Measurements from ENCODE around the gene SYP.

Gene SYP

DNA sequence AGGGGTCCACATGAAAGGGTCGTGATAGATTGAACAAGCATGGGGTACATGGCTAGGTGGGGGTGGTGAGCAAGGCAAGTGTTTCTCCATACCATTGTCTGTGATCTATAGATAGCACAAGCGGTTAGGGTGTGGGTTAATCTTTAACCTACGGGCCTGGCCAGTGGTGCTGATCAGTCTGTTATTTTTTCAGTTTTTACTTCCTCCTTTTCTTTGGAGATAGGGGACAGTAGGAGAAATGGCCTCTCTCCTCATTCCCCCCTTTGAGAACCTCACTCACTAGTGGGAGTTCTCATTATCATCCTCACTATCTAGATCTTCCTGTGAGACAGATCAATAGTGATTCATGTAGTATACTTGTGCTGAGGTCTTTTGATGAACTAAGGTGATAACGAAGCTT is 60.3 kb downstream of the SYP start:
- TF ChIP-seq, protein P1, sequence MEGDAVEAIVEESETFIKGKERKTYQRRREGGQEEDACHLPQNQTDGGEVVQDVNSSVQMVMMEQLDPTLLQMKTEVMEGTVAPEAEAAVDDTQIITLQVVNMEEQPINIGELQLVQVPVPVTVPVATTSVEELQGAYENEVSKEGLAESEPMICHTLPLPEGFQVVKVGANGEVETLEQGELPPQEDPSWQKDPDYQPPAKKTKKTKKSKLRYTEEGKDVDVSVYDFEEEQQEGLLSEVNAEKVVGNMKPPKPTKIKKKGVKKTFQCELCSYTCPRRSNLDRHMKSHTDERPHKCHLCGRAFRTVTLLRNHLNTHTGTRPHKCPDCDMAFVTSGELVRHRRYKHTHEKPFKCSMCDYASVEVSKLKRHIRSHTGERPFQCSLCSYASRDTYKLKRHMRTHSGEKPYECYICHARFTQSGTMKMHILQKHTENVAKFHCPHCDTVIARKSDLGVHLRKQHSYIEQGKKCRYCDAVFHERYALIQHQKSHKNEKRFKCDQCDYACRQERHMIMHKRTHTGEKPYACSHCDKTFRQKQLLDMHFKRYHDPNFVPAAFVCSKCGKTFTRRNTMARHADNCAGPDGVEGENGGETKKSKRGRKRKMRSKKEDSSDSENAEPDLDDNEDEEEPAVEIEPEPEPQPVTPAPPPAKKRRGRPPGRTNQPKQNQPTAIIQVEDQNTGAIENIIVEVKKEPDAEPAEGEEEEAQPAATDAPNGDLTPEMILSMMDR (IDR thresholded peaks at IDR 0.05) = no peak
- Histone ChIP-seq H3K27ac (no peak overlapping the region), H3K4me3 (no peak overlapping the region)
- no peak for DNase-seq (ENCODE audit: low spot score)
